GM23248 (cell line): ENCODE measurements around the gene NAA80. TPM values are rescaled to one million over a fixed set of nuclear protein-coding genes. Genes with fewer than 3 reads are reported as not detected.

ENCODE experiments used
- DNase-seq: peaks from one replicate; pipeline ENCODE4 v3.0.0-alpha.2; 2015
- H2AFZ ChIP-seq: fragments of 200-600 bp; sonication (generic); 2 replicates; pipeline ENCODE4 v1.6.1; 2016; ENCODE audit warnings: antibody characterized with exemption
- H3F3A ChIP-seq: fragments of 200-600 bp; sonication (generic); 2 replicates; pipeline ENCODE4 v1.6.1; 2016; ENCODE audit warnings: mild to moderate bottlenecking, antibody characterized with exemption, mixed run types; ENCODE audit not compliant: insufficient read depth
- H3K27ac ChIP-seq: fragments of 200-600 bp; sonication (generic); 2 replicates; pipeline ENCODE4 v1.5.1; 2016; ENCODE audit warnings: mild to moderate bottlenecking
- H3K27me3 ChIP-seq: fragments of 200-600 bp; sonication (generic); replicated peaks from 2 replicates; pipeline ENCODE4 v1.6.1; 2016; ENCODE audit warnings: mild to moderate bottlenecking; ENCODE audit not compliant: insufficient read depth
- H3K36me3 ChIP-seq: fragments of 200-600 bp; sonication (generic); 2 replicates; pipeline ENCODE4 v1.6.1; 2016; ENCODE audit warnings: low read depth, mild to moderate bottlenecking
- H3K4me1 ChIP-seq: fragments of 200-600 bp; sonication (generic); 2 replicates; pipeline ENCODE4 v1.6.1; 2016; ENCODE audit warnings: mild to moderate bottlenecking; ENCODE audit not compliant: insufficient read depth
- H3K4me2 ChIP-seq: fragments of 200-600 bp; sonication (generic); one replicate; pipeline ENCODE4 v1.6.1; 2016; ENCODE audit warnings: mild to moderate bottlenecking; ENCODE audit not compliant: unreplicated experiment
- H3K4me3 ChIP-seq: fragments of 200-600 bp; sonication (generic); 2 replicates; pipeline ENCODE4 v1.5.1; 2016; ENCODE audit warnings: mild to moderate bottlenecking
- H3K79me2 ChIP-seq: fragments of 200-600 bp; sonication (generic); 2 replicates; pipeline ENCODE4 v1.6.1; 2016; ENCODE audit warnings: mild to moderate bottlenecking; ENCODE audit not compliant: insufficient read depth
- H3K9ac ChIP-seq: fragments of 200-600 bp; sonication (generic); 2 replicates; pipeline ENCODE4 v1.6.1; 2016; ENCODE audit warnings: mild to moderate bottlenecking
- H3K9me2 ChIP-seq: fragments of 200-600 bp; sonication (generic); 2 replicates; pipeline ENCODE4 v1.6.1; 2016; ENCODE audit warnings: mixed run types, mild to moderate bottlenecking, moderate library complexity; ENCODE audit not compliant: insufficient read depth
- H3K9me3 ChIP-seq: fragments of 200-600 bp; sonication (generic); one replicate; pipeline ENCODE4 v1.6.1; 2017; ENCODE audit warnings: low read depth
- H4K20me1 ChIP-seq: fragments of 200-600 bp; sonication (generic); 2 replicates; pipeline ENCODE4 v1.6.0; 2016; ENCODE audit not compliant: insufficient read depth
- EZH2 ChIP-seq: fragments of 200-600 bp; sonication (generic); IDR thresholded peaks from 2 replicates; pipeline ENCODE4 v1.6.1; 2018; ENCODE audit warnings: antibody characterized with exemption, mild to moderate bottlenecking; ENCODE audit not compliant: insufficient read depth, poor library complexity, severe bottlenecking
- EZH2phosphoT487 ChIP-seq: fragments of 200-600 bp; sonication (generic); IDR thresholded peaks from 2 replicates; pipeline ENCODE4 v1.6.1; 2018; ENCODE audit warnings: antibody characterized with exemption, moderate library complexity, mild to moderate bottlenecking, low read depth; ENCODE audit not compliant: insufficient read depth
- WGBS, 2 experiments: methylation state at CpG; one replicate each; pipeline ENCODE4 v1.1.6; 2015 to 2017; ENCODE audit warnings: low lambda C conversion rate in 2 of 2, low coverage in 1 of 2; ENCODE audit errors: missing lambda C conversion rate in 2 of 2; 5-methylcytosine and 5-hydroxymethylcytosine counted together
- in situ Hi-C: fragments of 300-500 bp; cut with MboI; formaldehyde crosslinking; loops from 2 replicates; pipeline ENCODE4 v1.15.0; 2020
- polyA plus RNA-seq: library from polyadenylated mRNA; unstranded; fragments of >200 nt; fragmentation: Nextera tagmentation; extraction: Ambion mirVana; gene quantifications from 2 replicates; pipeline ENCODE4 v1.2.1, GENCODE V29; 2016
- total RNA-seq: library from RNA; depleted of rRNA; stranded (reverse); fragments of >200 nt; shearing (Covaris generic); gene quantifications from 2 replicates; pipeline ENCODE4 v1.2.3, GENCODE V29; 2014

The NAA80 gene
- total and polyA plus RNA-seq, 2 experiments from 2014 or later = 7.8 to 10.8 TPM

DNA sequence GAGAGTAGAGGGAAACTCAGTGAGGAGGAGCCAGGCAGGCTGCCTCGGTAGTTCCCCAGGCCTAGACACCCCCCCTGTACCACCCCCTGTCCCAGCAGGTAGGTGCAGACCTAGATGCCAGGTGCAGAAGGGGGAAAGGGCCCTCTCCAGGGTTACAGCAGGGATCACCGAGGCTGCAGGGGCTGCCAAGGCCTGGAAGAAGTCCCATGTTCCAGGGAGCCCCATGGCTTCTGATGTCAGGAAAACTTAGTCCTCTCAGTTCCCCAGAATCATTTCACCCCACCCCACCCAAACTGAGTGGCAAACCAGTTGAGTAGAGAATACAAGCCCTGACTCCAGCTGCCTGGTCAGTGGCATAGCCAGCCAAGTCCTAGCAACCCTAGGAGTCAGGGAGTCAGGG, 37.7 kb downstream of the NAA80 start:
- Histone ChIP-seq H3K79me2 (peaks cover 12% of the 10 kb centered on the region), H3K9ac (peak overlapping the region; percentile 84), H3K4me1 (peaks cover 19% of the 10 kb centered on the region), H3K9me2 (no peaks in the 10 kb centered on the region), H3K9me3 (no peaks in the 10 kb centered on the region), H2AFZ (no peak overlapping the region), H3K27me3 (no peaks in the 10 kb centered on the region), H3F3A (peaks cover 6% of the 10 kb centered on the region; the same call in 1 of the 2 replicates), H3K4me3 (no peak overlapping the region), H4K20me1 (no peaks in the 10 kb centered on the region), H3K27ac (no peak overlapping the region), H3K36me3 (peaks cover 10% of the 10 kb centered on the region), H3K4me2 (no peak overlapping the region)
- 23 to 24% methylated on average over 2 of the region's 2 CpGs for WGBS, 2 experiments
- no peak for TF ChIP-seq EZH2
- no peak for TF ChIP-seq EZH2phosphoT487
- in situ Hi-C loops = no loop called here
- DNase-seq = no peak

DNA sequence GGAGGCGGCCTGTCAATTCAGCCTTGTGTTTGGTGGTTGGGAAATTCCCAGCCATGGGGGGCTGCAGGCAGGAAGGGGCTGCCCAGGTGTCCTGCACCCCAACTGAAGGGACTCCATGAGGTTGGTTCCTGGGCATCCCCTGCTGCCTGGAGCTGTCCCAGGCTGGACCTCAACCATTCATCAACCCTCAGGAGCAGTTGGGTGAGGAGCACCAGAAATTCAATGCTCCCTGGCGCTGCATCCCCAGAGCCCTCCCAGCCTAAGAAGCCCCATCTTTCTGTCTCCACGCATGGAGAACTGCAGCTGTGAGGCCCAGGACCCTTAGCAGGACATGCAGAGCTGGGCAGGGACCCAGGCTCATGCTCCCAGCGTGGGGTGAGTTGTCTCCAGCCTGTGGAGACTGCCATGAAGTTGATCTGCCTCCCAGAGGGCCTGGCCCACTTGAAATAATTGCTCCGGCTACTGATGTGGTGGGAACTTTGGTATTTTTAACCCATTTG, 38.2 kb downstream of the NAA80 start:
- Histone ChIP-seq H3K9me2 (no peaks in the 10 kb centered on the region), H2AFZ (no peak overlapping the region), H3K79me2 (peaks cover 17% of the 10 kb centered on the region), H3K27me3 (no peaks in the 10 kb centered on the region), H3K9me3 (no peaks in the 10 kb centered on the region), H3K4me2 (peak overlapping the region; percentile 71), H3K36me3 (peaks cover 13% of the 10 kb centered on the region), H4K20me1 (no peaks in the 10 kb centered on the region), H3K27ac (peak overlapping the region; percentile 64), H3K9ac (peak overlapping the region; percentile 84), H3K4me1 (peaks cover 19% of the 10 kb centered on the region), H3K4me3 (peak overlapping the region; percentile 67), H3F3A (peaks cover 6% of the 10 kb centered on the region; the same call in 1 of the 2 replicates)
- TF ChIP-seq EZH2phosphoT487 (no peak), EZH2 (no peak)
- WGBS, 2 experiments = 51 to 59% methylated on average over 5 of the region's 5 CpGs
- in situ Hi-C loops = no loop called here
- no peak for DNase-seq

DNA sequence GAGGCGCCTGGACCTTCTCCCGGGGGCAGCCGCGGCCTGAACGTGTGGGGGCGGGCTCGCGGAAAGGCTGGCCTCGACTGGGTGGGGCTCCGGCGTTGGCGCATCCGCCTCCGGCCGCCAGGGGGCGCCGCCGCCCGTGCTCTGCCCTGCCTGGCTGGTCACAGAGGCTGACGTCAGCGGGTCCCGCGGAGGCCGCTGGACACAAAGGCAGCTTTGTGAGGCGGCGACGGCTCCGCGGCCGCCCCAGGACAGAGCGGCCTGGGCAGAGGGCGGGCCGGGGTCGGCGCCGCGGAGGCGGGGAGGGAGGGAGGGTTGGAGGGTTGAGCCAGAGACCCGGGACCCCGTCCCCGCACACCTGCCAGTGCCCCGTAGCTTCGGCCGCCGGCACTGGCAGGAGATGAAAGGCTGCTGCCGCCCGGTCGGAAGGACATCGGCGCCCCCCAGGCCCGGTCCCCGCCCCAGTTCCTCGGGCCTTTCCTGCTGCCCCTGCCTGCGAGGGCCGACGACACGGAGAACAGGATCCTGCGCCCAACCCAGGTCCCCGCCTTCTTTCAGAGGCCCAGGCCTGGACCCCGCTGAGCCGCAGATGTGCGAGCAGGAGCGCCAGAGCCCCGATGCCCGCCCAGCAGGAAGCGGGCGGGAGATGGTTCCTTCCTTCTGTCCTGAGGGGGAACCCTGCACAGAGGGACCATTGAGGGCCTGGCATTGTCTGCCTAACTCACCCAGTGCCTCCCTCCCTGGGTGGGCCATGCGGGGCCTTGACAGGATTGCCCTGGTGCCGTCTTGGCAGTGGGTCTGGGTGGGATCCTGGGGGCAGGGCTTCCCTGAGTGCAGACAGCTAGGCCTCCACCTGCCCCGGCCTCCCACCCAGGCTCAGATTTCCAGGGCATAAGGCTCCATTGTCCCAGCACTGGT, 38.9 kb downstream of the NAA80 start:
- Histone ChIP-seq H3K9me2 (no peaks in the 10 kb centered on the region), H2AFZ (peak overlapping the region; percentile 43; the same call in 1 of the 2 replicates), H3K4me2 (peak overlapping the region; percentile 71), H3K9me3 (no peaks in the 10 kb centered on the region), H3K9ac (peak overlapping the region; percentile 84), H3K27me3 (no peaks in the 10 kb centered on the region), H3K27ac (peak overlapping the region; percentile 64), H3K79me2 (peaks cover 22% of the 10 kb centered on the region), H3F3A (peaks cover 6% of the 10 kb centered on the region; the same call in 1 of the 2 replicates), H3K36me3 (peaks cover 13% of the 10 kb centered on the region), H3K4me3 (peak overlapping the region; percentile 67), H3K4me1 (peaks cover 18% of the 10 kb centered on the region), H4K20me1 (no peaks in the 10 kb centered on the region)
- TF ChIP-seq EZH2 (no peak), EZH2phosphoT487 (no peak)
- DNase-seq = peak; percentile 95
- in situ Hi-C loops = no loop called here
- WGBS, 2 experiments = 4 to 5% methylated on average over 36 to 55 of the region's 70 CpGs

DNA sequence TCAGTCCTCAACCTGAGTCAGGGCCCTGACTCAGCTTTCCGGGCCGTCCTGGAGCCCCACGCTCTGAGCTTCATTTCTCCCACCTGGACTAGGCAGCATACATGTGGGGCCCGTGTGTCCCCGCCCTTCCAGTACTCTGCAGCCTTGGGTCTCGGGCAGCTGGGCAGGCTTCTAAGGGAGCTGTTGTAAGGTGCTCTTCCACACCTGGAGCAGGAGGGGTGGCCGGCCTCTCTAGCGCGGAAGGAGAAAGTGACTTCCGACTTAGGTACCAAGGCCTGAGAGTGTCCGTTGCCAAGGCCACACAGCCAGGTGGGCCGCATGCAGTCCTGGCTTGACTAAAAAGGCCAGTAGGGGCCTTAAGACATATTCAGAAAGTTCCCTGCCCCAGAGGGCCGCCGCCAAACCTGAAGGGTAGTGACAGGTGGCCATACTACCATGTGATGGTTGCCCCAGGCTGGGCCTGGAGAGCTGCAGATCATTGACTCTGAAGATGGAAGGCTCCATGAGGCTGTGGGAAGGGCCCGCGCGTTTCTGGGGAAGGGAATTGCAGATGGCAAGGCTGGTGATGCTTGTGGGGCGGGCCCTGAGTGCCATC, 39.7 kb downstream of the NAA80 start:
- H3K4me2 ChIP-seq = no peak overlapping the region
- no peaks in the 10 kb centered on the region for H3K9me2 ChIP-seq
- H3F3A ChIP-seq = peaks cover 6% of the 10 kb centered on the region; the same call in 1 of the 2 replicates
- peaks cover 29% of the 10 kb centered on the region for H3K79me2 ChIP-seq
- in situ Hi-C loops = no loop called here
- DNase-seq = no peak
- H2AFZ ChIP-seq = no peak overlapping the region
- H3K4me1 ChIP-seq = peaks cover 13% of the 10 kb centered on the region
- H3K9ac ChIP-seq = peak overlapping the region; percentile 84
- H3K9me3 ChIP-seq = no peaks in the 10 kb centered on the region
- H3K4me3 ChIP-seq = no peak overlapping the region
- H4K20me1 ChIP-seq = no peaks in the 10 kb centered on the region
- no peak for TF ChIP-seq EZH2
- TF ChIP-seq EZH2phosphoT487 = no peak
- H3K36me3 ChIP-seq = peaks cover 13% of the 10 kb centered on the region
- 58 to 64% methylated on average over 18 of the region's 18 CpGs for WGBS, 2 experiments
- no peaks in the 10 kb centered on the region for H3K27me3 ChIP-seq
- H3K27ac ChIP-seq = peak overlapping the region; percentile 53
